HepG2 (cell line): ENCODE results near the gene TNFRSF9. TPM values are rescaled to one million over a fixed set of nuclear protein-coding genes. Genes with fewer than 3 reads are reported as not detected.
A peak's percentile ranks its signal among the peaks of the same experiment; 100 is the strongest.

Experiments
- FOXA1 ChIP-seq, 2 experiments: fragments of 450-650 bp in 1 of 2; sonication (generic) in 1 of 2; formaldehyde crosslinking in 1 of 2; IDR thresholded peaks; 2 replicates each; pipeline versions ENCODE4 v1.4.0 to v1.6.1; 2016 to 2020; ENCODE audit warnings: missing genetic modification reagents in 1 of 2
- FOXJ3 ChIP-seq: sonication (generic); formaldehyde crosslinking; IDR thresholded peaks from 2 replicates; pipeline ENCODE4 v1.4.0; 2020; ENCODE audit warnings: missing genetic modification reagents, mild to moderate bottlenecking, borderline replicate concordance
- ISL2 ChIP-seq: sonication (generic); formaldehyde crosslinking; IDR thresholded peaks from 2 replicates; pipeline ENCODE4 v1.5.0; 2020; ENCODE audit warnings: missing genetic modification reagents
- MAFF ChIP-seq: IDR thresholded peaks from 2 replicates; pipeline ENCODE4 v1.6.1; 2011; ENCODE audit warnings: low read depth, low read length, improper control_type of control experiment
- NPAS2 ChIP-seq: sonication (generic); formaldehyde crosslinking; IDR thresholded peaks from 2 replicates; pipeline ENCODE4 v1.8.0; 2022; ENCODE audit warnings: mild to moderate bottlenecking, missing genetic modification reagents, borderline replicate concordance
- PHB2 ChIP-seq: fragments of 450-650 bp; IDR thresholded peaks from 2 replicates; pipeline ENCODE4 v1.6.1; 2018; ENCODE audit not compliant: partially characterized antibody
- RARG ChIP-seq: sonication (generic); formaldehyde crosslinking; IDR thresholded peaks from 2 replicates; pipeline ENCODE4 v1.4.0; 2020; ENCODE audit warnings: low read depth, mild to moderate bottlenecking, missing genetic modification reagents
- ZNF234 ChIP-seq: sonication (generic); formaldehyde crosslinking; conservative IDR thresholded peaks from 2 replicates; pipeline ENCODE4 v1.5.1; 2020; ENCODE audit warnings: mild to moderate bottlenecking, missing genetic modification reagents
- ZNF274 ChIP-seq: sonication (generic); formaldehyde crosslinking; IDR thresholded peaks from 2 replicates; pipeline ENCODE4 v1.5.1; 2020; ENCODE audit warnings: mild to moderate bottlenecking, missing genetic modification reagents
- polyA plus RNA-seq, 8 experiments: library from polyadenylated mRNA; depleted of rRNA in 3 of 8; stranded (reverse) in 7 of 8; unstranded in 1 of 8; fragments of >200 nt; fragmentation: Illumina TruSeq in 4 of 8; extraction: Trizol in 4 of 8; gene quantifications; 2 replicates each; pipeline versions ENCODE4 v1.2.1 to v1.2.3, GENCODE V29; 2011 to 2016; ENCODE audit warnings: low read depth in 4 of 8, missing spikeins in 1 of 8, mixed read lengths in 1 of 8; ENCODE audit not compliant: insufficient read depth in 1 of 8
- total RNA-seq, 5 experiments: library from RNA; depleted of rRNA; stranded (reverse); fragments of >200 nt; fragmentation: Illumina TruSeq; extraction: Trizol; gene quantifications; 2 replicates each; pipeline ENCODE4 v1.2.3, GENCODE V29; 2016; ENCODE audit warnings: low read depth in 1 of 5
- TF ChIP-seq, protein P1 (sequence below): sonication (generic); formaldehyde crosslinking; IDR thresholded peaks from 2 replicates; pipeline ENCODE4 v1.5.0; 2020; ENCODE audit warnings: mild to moderate bottlenecking, missing genetic modification reagents
- TF ChIP-seq, protein P2 (sequence below): sonication (generic); formaldehyde crosslinking; IDR thresholded peaks from 2 replicates; pipeline ENCODE4 v1.4.0; 2020; ENCODE audit warnings: missing genetic modification reagents
- TF ChIP-seq, protein P3 (sequence below): sonication (generic); formaldehyde crosslinking; IDR thresholded peaks from 2 replicates; pipeline ENCODE4 v1.5.0; 2020; ENCODE audit warnings: missing genetic modification reagents, mild to moderate bottlenecking, borderline replicate concordance
- TF ChIP-seq, protein P4 (sequence below), 2 experiments: sonication (generic) in 1 of 2; formaldehyde crosslinking in 1 of 2; IDR thresholded peaks; 2 replicates each; pipeline versions ENCODE4 v1.6.1 to v1.9.0; 2014 to 2022; ENCODE audit warnings: antibody characterized with exemption in 1 of 2, borderline replicate concordance in 1 of 2, inconsistent platforms in 1 of 2, low read depth in 1 of 2, missing genetic modification reagents in 1 of 2
- TF ChIP-seq, protein P5 (sequence below): sonication (generic); formaldehyde crosslinking; IDR thresholded peaks from 2 replicates; pipeline ENCODE4 v1.5.0; 2020; ENCODE audit warnings: mild to moderate bottlenecking, missing genetic modification reagents

Gene TNFRSF9
- total and polyA plus RNA-seq, 2 of the 13 experiments (the other 11 are each of a cell fraction or from before 2014, with no cell fraction given): 0.07 TPM; not detected in 1

DNA sequence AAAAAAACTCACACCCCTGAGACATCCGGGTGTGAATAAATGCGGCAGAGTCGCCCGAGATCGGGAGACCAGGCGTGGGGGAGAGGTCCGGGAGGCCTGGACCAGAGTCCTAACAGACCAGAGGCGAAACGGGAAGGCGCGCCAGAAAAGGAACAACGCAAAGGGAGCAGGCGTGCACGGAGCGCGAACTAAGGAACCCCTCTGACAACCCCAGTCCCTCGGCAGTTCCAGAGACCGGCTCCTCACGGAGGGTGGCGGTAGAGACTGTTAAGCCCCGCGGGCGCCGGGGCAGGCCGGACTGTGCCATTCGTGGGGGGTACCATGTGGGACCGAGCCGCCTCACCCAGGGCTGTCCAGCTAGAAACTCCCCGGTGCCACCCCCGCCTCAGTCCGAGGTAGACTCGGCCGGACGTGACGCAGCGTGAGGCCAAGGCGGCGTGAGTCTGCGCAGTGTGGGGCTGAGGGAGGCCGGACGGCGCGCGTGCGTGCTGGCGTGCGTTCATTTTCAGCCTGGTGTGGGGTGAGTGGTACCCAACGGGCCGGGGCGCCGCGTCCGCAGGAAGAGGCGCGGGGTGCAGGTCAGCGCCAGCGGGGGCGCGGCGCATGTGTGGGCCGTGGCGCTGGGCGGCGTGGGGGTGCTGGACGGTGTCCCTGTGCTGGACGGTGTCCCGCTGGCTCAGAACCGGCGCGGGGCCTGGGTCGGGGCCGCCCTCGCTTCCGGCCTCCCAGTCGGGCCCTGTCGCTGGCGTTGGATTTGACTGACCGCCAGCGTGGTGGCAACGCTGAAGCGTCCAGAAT is 20.8 kb upstream of the TNFRSF9 start, which contains the start of gene PARK7 (continued):
- TF ChIP-seq PHB2: no peak
- TF ChIP-seq FOXJ3 (CRISPR knock-in tag): no peak
- 0 out of 2 replicates have a peak, but pooled peaks have one; percentile 79 for TF ChIP-seq ZNF274 (CRISPR knock-in tag)
- no peak for TF ChIP-seq NPAS2
- TF ChIP-seq, protein P1, sequence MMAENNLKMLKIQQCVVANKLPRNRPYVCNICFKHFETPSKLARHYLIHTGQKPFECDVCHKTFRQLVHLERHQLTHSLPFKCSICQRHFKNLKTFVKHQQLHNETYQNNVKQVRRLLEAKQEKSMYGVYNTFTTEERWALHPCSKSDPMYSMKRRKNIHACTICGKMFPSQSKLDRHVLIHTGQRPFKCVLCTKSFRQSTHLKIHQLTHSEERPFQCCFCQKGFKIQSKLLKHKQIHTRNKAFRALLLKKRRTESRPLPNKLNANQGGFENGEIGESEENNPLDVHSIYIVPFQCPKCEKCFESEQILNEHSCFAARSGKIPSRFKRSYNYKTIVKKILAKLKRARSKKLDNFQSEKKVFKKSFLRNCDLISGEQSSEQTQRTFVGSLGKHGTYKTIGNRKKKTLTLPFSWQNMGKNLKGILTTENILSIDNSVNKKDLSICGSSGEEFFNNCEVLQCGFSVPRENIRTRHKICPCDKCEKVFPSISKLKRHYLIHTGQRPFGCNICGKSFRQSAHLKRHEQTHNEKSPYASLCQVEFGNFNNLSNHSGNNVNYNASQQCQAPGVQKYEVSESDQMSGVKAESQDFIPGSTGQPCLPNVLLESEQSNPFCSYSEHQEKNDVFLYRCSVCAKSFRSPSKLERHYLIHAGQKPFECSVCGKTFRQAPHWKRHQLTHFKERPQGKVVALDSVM (CRISPR knock-in tag): peak; percentile 86
- TF ChIP-seq, protein P2, sequence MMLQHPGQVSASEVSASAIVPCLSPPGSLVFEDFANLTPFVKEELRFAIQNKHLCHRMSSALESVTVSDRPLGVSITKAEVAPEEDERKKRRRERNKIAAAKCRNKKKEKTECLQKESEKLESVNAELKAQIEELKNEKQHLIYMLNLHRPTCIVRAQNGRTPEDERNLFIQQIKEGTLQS (CRISPR knock-in tag): no peak
- peak; percentile 81 for TF ChIP-seq ZNF234 (CRISPR knock-in tag)
- no peak for TF ChIP-seq FOXA1 (IDR thresholded peaks at IDR 0.05)
- no peak for TF ChIP-seq FOXA1 (CRISPR knock-in tag; IDR thresholded peaks at IDR 0.05)
- TF ChIP-seq RARG: no peak
- TF ChIP-seq, protein P3, sequence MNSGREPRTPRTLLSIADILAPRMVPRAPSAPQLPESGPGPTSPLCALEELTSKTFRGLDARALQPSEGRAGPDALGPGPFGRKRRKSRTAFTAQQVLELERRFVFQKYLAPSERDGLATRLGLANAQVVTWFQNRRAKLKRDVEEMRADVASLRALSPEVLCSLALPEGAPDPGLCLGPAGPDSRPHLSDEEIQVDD (CRISPR knock-in tag): no peak
- TF ChIP-seq, protein P4, sequence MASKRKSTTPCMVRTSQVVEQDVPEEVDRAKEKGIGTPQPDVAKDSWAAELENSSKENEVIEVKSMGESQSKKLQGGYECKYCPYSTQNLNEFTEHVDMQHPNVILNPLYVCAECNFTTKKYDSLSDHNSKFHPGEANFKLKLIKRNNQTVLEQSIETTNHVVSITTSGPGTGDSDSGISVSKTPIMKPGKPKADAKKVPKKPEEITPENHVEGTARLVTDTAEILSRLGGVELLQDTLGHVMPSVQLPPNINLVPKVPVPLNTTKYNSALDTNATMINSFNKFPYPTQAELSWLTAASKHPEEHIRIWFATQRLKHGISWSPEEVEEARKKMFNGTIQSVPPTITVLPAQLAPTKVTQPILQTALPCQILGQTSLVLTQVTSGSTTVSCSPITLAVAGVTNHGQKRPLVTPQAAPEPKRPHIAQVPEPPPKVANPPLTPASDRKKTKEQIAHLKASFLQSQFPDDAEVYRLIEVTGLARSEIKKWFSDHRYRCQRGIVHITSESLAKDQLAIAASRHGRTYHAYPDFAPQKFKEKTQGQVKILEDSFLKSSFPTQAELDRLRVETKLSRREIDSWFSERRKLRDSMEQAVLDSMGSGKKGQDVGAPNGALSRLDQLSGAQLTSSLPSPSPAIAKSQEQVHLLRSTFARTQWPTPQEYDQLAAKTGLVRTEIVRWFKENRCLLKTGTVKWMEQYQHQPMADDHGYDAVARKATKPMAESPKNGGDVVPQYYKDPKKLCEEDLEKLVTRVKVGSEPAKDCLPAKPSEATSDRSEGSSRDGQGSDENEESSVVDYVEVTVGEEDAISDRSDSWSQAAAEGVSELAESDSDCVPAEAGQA (IDR thresholded peaks at IDR 0.05; ENCODE audit: low read depth): no peak
- TF ChIP-seq, protein P4 (CRISPR knock-in tag; IDR thresholded peaks at IDR 0.05; ENCODE audit: borderline replicate concordance): no peak
- peak; percentile 38; the same call in 1 of the 2 replicates for TF ChIP-seq MAFF
- TF ChIP-seq, protein P5, sequence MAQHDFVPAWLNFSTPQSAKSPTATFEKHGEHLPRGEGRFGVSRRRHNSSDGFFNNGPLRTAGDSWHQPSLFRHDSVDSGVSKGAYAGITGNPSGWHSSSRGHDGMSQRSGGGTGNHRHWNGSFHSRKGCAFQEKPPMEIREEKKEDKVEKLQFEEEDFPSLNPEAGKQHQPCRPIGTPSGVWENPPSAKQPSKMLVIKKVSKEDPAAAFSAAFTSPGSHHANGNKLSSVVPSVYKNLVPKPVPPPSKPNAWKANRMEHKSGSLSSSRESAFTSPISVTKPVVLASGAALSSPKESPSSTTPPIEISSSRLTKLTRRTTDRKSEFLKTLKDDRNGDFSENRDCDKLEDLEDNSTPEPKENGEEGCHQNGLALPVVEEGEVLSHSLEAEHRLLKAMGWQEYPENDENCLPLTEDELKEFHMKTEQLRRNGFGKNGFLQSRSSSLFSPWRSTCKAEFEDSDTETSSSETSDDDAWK (CRISPR knock-in tag): no peak
- peak; percentile 73 for TF ChIP-seq ISL2 (CRISPR knock-in tag)
